Measurements from ENCODE around the gene FAS. TPM values are rescaled to one million over a fixed set of nuclear protein-coding genes. Genes with fewer than 3 reads are reported as not detected.

The FAS gene
- total and polyA plus RNA-seq, 2 donors (not counting 1 experiment from before 2014, with no cell fraction given) = 11.5 to 12.4 TPM

DNA sequence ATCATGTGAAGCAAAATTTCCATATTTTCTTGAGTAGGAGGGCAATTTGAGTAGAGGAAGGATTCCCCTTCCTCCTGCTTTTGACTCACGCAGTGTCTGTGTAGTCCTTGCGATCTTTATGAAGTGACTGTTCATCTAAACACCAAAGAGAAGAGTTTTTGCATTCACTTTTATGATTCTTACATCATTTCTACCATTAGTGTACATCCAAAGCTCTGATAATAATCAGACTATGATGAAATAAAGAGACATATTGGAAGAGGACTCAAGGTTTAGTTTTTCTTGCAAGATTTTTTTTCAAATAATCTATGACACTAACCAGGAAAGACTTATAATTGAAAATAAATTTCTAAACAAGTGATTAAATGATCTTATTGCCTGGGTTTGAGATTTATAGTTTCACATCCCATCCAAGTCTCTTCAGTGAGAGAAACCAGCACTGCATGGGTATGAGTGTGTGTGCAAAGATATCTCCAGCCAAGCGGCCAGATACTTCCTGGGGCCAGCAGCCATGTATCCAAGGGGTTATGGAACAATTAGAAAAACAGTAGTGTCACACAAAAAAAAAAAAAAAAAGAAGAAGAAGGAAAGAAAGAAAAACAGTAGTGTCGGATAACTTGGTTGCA, 36.0 kb upstream of the FAS start:
- no peak for ATAC-seq (ENCODE audit: low read depth)
- POLR2A ChIA-PET = no interaction called here
- no peaks in the 10 kb centered on the region for H3K36me3 ChIP-seq (replicated peaks in 1 of 2; ENCODE audit: control extremely low read depth in 1 of 2, control insufficient read depth in 1 of 2, extremely low read depth in 1 of 2, insufficient read depth in 2 of 2, low read length in 1 of 2)
- no peak overlapping the region for H3K4me2 ChIP-seq (replicated peaks; ENCODE audit: low read depth, low read length, poor library complexity, severe bottlenecking)
- WGBS (ENCODE audit: insufficient coverage) = no CpG with 5 or more reads among the region's 4 CpGs
- Mint-ChIP-seq H3K4me3 (no peak overlapping the region), H3K27me3 (no peaks in the 10 kb centered on the region), H3K4me1 (no peaks in the 10 kb centered on the region), H3K27ac (no peak overlapping the region), H3K9me3 (ENCODE audit: insufficient read depth) (no peaks in the 10 kb centered on the region)
- H3K4me1 ChIP-seq (ENCODE audit: control insufficient read depth in 2 of 2, insufficient read depth in 2 of 2, low read length in 2 of 2) = no peaks in the 10 kb centered on the region
- intact Hi-C loops (cut with micrococcal nuclease) = no loop called here
- peaks cover 1 to 7% (median 4%) of the 10 kb centered on the region in 3 donors for H3K9me3 ChIP-seq (ENCODE audit: control extremely low read depth in 1 of 3, control insufficient read depth in 2 of 3, insufficient read depth in 1 of 3, low read length in 2 of 3)
- H3K79me2 ChIP-seq (ENCODE audit: control insufficient read depth, insufficient read depth, low read length) = no peaks in the 10 kb centered on the region
- H3K27ac ChIP-seq (ENCODE audit: low read length in 2 of 2) = no peak overlapping the region
- H3K9ac ChIP-seq (ENCODE audit: low read length) = no peak overlapping the region
- H4K20me1 ChIP-seq (ENCODE audit: control insufficient read depth, insufficient read depth, low read length, poor library complexity, severe bottlenecking) = no peaks in the 10 kb centered on the region
- no peaks in the 10 kb centered on the region for H3K27me3 ChIP-seq (replicated peaks in 1 of 4; ENCODE audit: control extremely low read depth in 1 of 4, control insufficient read depth in 3 of 4, insufficient read depth in 4 of 4, low read length in 3 of 4)
- TF ChIP-seq EZH2 (IDR thresholded peaks at IDR 0.05; ENCODE audit: borderline replicate concordance, insufficient read depth, low read depth, low read length, poor library complexity, severe bottlenecking) = no peak
- no peak for TF ChIP-seq CTCF (IDR thresholded peaks at IDR 0.05)
- CTCF ChIA-PET = interaction anchor here (0.9 to 1.4 kb wide), 2 partner anchors 20 to 22 kb away, joined by 3 to 7 read pairs; no protein-coding TSS in a partner anchor
- H3K4me3 ChIP-seq (ENCODE audit: control extremely low read depth in 1 of 5, extremely low read depth in 1 of 5, insufficient read depth in 1 of 5, low read depth in 2 of 5, low read length in 4 of 5) = no peak overlapping the region
- DNase-seq = no peak
- H2AFZ ChIP-seq (ENCODE audit: insufficient read depth, low read depth, low read length, poor library complexity, severe bottlenecking) = no peak overlapping the region

GRCh38 chr10:88957381-88957780, 33.2 kb upstream of the FAS start:
- Histone ChIP-seq H3K9me3 (ENCODE audit: control extremely low read depth in 1 of 3, control insufficient read depth in 2 of 3, insufficient read depth in 1 of 3, low read length in 2 of 3) (peaks cover 1 to 7% (median 4%) of the 10 kb centered on the region in 3 donors), H3K9ac (ENCODE audit: low read length) (no peak overlapping the region), H3K36me3 (replicated peaks in 1 of 2; ENCODE audit: control extremely low read depth in 1 of 2, control insufficient read depth in 1 of 2, extremely low read depth in 1 of 2, insufficient read depth in 2 of 2, low read length in 1 of 2) (no peaks in the 10 kb centered on the region), H4K20me1 (ENCODE audit: control insufficient read depth, insufficient read depth, low read length, poor library complexity, severe bottlenecking) (no peaks in the 10 kb centered on the region), H3K4me1 (ENCODE audit: control insufficient read depth in 2 of 2, insufficient read depth in 2 of 2, low read length in 2 of 2) (no peaks in the 10 kb centered on the region), H3K27ac (ENCODE audit: low read length in 2 of 2) (no peak overlapping the region), H2AFZ (ENCODE audit: insufficient read depth, low read depth, low read length, poor library complexity, severe bottlenecking) (no peak overlapping the region), H3K27me3 (replicated peaks in 1 of 4; ENCODE audit: control extremely low read depth in 1 of 4, control insufficient read depth in 3 of 4, insufficient read depth in 4 of 4, low read length in 3 of 4) (no peaks in the 10 kb centered on the region), H3K79me2 (ENCODE audit: control insufficient read depth, insufficient read depth, low read length) (no peaks in the 10 kb centered on the region), H3K4me2 (replicated peaks; ENCODE audit: low read depth, low read length, poor library complexity, severe bottlenecking) (no peak overlapping the region), H3K4me3 (ENCODE audit: control extremely low read depth in 1 of 5, extremely low read depth in 1 of 5, insufficient read depth in 1 of 5, low read depth in 2 of 5, low read length in 4 of 5) (no peak overlapping the region)
- H3K9me3 Mint-ChIP-seq (ENCODE audit: insufficient read depth) = no peaks in the 10 kb centered on the region
- H3K4me1 Mint-ChIP-seq = no peaks in the 10 kb centered on the region
- intact Hi-C loops (cut with micrococcal nuclease) = no loop called here
- POLR2A ChIA-PET = no interaction called here
- no peak for ATAC-seq (ENCODE audit: low read depth)
- no peak for TF ChIP-seq EZH2 (IDR thresholded peaks at IDR 0.05; ENCODE audit: borderline replicate concordance, insufficient read depth, low read depth, low read length, poor library complexity, severe bottlenecking)
- TF ChIP-seq CTCF (IDR thresholded peaks at IDR 0.05) = no peak
- no peak overlapping the region for H3K4me3 Mint-ChIP-seq
- no peaks in the 10 kb centered on the region for H3K27me3 Mint-ChIP-seq
- no peak for DNase-seq
- CTCF ChIA-PET = interaction anchor here (0.7 to 1.5 kb wide), 4 partner anchors 23 to 122 kb away, joined by 3 to 6 read pairs (median 4); no protein-coding TSS in a partner anchor
- no peak overlapping the region for H3K27ac Mint-ChIP-seq
- WGBS (ENCODE audit: insufficient coverage) = 92% methylated on average over 1 of the region's 1 CpG

All from B cell (primary cell).